ENCODE results near the gene DNASE2.

The DNASE2 gene

DNA sequence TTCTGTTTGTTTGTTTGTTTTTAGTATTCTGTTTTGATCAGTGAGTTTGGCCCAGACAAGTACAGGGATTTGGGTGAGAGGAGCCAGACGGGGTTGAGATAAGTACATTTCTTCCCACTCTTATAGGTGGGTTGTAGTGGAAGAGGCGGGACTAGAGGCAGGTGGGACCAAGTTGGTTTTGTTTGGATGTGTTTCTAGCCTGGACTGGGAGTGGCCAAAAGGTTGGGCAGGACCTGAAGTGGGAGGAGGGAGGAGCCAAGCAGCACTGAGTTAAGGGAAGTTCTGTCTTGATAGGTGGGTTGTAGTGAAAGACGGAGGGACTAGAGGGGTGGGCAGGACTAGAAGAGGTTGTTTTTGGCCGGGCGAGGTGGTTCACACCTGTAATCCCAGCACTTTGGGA, 9.0 kb downstream of the DNASE2 start:
- no peak overlapping the region for H3K27ac ChIP-seq (ENCODE audit: low read depth, low read length)
- WGBS: 91% methylated on average over 5 of the region's 5 CpGs
- H3K9me3 ChIP-seq (ENCODE audit: insufficient read depth, low read depth, low read length): no peaks in the 10 kb centered on the region
- peaks cover under 1% of the 10 kb centered on the region; the same call in 1 of the 2 replicates for H3K4me1 ChIP-seq (ENCODE audit: insufficient read depth, low read length)
- no peak overlapping the region for H3K4me3 ChIP-seq (ENCODE audit: low read length)
- no peaks in the 10 kb centered on the region for H3K27me3 ChIP-seq (ENCODE audit: insufficient read depth, low read length)
- no peak overlapping the region for H3K9ac ChIP-seq (ENCODE audit: low read depth, low read length)
- H3K36me3 ChIP-seq (ENCODE audit: insufficient read depth, low read length): peaks cover 15% of the 10 kb centered on the region; the same call in 1 of the 2 replicates

DNA sequence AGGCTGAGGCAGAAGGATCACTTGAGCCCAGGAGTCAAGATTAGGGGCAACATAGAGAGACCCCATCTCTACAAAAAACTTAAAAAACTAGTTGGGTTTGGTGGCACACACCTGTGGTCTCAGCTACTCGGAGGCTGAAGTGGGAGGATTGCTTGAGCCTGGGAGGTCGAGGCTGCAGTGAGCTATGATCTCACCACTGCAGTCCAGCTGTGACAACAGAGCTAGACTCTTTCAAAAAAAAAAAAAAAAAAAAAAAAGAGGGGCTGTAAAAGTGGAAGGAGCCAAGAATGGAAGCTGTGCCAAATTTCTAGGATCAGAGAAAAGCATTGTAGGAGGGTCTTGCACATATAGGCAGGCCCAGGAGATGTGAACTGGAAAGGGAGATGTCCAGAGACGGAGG, 9.6 kb downstream of the DNASE2 start:
- H3K9me3 ChIP-seq (ENCODE audit: insufficient read depth, low read depth, low read length): no peaks in the 10 kb centered on the region
- H3K9ac ChIP-seq (ENCODE audit: low read depth, low read length): no peak overlapping the region
- H3K4me1 ChIP-seq (ENCODE audit: insufficient read depth, low read length): peaks cover 4% of the 10 kb centered on the region
- H3K27ac ChIP-seq (ENCODE audit: low read depth, low read length): no peak overlapping the region
- WGBS: 85% methylated on average over 3 of the region's 3 CpGs
- H3K27me3 ChIP-seq (ENCODE audit: insufficient read depth, low read length): no peaks in the 10 kb centered on the region
- peaks cover 15% of the 10 kb centered on the region; the same call in 1 of the 2 replicates for H3K36me3 ChIP-seq (ENCODE audit: insufficient read depth, low read length)
- no peak overlapping the region for H3K4me3 ChIP-seq (ENCODE audit: low read length)

DNA sequence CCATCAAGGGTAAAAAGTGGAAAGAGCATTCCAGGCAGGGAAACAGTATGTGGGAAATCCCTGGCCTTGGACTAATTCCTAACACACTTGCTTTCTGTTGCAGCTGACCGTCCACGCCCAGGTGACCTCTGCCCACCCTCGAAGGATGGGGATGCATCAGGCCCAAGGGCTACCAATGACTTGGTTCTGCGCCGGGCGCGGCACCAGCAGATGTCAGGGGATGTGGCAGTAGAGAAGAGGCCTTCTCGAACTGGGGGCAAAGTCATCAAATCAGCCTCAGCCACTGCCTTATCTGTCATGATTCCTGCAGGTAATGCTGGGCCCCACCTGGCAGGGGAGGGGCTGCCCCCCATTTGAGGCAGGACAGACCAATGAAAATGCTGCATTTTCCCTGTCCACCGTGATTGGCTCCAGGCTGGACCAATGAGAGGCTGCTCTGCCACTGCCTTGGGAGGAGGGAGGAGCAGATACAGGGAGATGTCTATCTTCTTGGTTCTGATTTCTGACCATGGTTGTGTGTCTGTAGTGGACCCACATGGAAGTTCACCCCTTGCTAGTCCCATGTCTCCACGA, 12.6 kb downstream of the DNASE2 start:
- H3K36me3 ChIP-seq (ENCODE audit: insufficient read depth, low read length): peaks cover 11% of the 10 kb centered on the region; the same call in 1 of the 2 replicates

DNA sequence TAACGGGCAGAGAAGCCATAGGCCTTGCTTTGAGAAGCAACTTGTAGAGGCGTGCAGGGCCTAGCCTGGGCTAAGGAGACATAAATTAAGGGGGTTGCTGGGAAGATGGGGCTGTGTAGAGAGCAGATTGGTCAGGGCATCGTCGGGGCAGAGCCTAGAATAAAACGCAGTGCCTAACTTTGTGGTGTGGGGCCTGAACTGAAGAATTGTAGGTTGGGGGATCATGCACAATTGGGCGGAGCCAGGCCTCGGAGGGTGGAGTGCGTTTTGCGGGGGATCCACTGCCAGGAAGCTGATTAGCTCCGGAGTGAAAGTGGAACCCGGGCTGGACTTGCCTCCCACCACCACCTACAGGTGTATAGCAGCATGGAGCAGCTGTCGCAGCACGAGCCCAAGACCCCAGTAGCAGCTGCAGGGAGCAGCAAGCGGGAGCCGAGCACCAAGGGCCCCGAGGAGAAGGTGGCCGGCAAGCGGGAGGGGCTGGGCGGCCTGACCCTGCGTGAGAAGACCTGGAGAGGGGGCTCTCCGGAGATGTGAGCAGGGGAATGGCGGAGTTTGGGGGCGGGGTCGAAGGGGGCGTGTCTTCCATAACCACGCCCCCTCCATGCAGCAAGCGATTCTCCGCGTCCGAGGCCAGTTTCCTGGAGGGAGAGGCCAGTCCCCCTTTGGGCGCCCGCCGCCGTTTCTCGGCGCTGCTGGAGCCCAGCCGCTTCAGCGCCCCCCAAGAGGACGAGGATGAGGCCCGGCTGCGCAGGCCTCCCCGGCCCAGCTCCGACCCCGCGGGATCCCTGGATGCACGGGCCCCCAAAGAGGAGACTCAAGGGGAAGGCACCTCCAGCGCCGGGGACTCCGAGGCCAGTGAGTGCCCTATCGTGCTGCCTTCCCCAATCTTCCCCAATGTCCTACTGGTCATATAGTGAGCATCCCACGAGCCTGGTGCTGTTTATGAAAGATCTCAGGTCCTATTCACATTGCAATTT, 13.8 kb downstream of the DNASE2 start:
- H3K36me3 ChIP-seq (ENCODE audit: insufficient read depth, low read length): peaks cover 9% of the 10 kb centered on the region; the same call in 1 of the 2 replicates
- H3K9me3 ChIP-seq (ENCODE audit: insufficient read depth, low read depth, low read length): no peaks in the 10 kb centered on the region
- WGBS: 10% methylated on average over 51 of the region's 51 CpGs
- H3K4me3 ChIP-seq (ENCODE audit: low read length): peak overlapping the region; percentile 65
- no peaks in the 10 kb centered on the region for H3K27me3 ChIP-seq (ENCODE audit: insufficient read depth, low read length)
- H3K4me1 ChIP-seq (ENCODE audit: insufficient read depth, low read length): peaks cover 7% of the 10 kb centered on the region
- peak overlapping the region; percentile 52; the same call in 1 of the 2 replicates for H3K27ac ChIP-seq (ENCODE audit: low read depth, low read length)
- peak overlapping the region; percentile 56 for H3K9ac ChIP-seq (ENCODE audit: low read depth, low read length)

More for the DNA sequence above, 12.6 kb downstream of the DNASE2 start:
- Histone ChIP-seq H3K27ac (ENCODE audit: low read depth, low read length) (no peak overlapping the region), H3K4me1 (ENCODE audit: insufficient read depth, low read length) (peaks cover 7% of the 10 kb centered on the region), H3K9me3 (ENCODE audit: insufficient read depth, low read depth, low read length) (no peaks in the 10 kb centered on the region), H3K9ac (ENCODE audit: low read depth, low read length) (no peak overlapping the region), H3K27me3 (ENCODE audit: insufficient read depth, low read length) (no peaks in the 10 kb centered on the region), H3K4me3 (ENCODE audit: low read length) (no peak overlapping the region)
- WGBS: 94% methylated on average over 10 of the region's 10 CpGs

DNA sequence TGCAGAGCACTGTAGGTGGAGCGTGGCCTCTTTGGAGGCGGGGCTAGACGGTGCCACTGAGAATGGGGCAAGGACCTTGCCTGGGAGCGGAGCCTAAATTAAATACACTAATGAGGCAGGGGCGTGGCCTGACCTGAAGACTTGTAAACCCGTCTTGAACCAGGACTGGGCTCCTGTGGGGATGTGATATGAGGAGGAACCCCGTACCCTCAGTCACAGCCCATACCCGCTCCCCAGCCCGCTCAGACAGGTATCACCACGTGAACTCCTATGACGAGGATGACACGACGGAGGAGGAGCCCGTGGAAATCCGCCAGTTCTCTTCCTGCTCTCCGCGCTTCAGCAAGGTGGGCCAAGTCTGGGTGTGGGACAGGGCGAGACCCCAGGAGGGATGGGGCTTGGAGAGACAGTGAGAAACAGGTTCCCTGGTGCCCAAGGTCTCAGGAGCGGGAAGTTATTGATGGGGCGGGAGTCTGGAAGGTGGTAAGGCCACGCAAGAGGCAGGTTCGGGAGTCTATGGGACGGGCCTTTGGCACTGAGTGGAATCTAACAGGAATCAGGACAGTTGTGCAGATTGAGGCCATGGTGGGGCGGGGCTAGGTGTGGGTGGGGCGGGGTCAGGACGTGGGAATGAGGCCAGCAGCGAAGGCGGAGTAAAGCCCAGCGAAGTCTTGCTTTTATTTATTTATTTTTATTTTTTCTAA, 14.7 kb downstream of the DNASE2 start:
- peak overlapping the region; percentile 65; the same call in 1 of the 2 replicates for H3K4me3 ChIP-seq (ENCODE audit: low read length)
- H3K27me3 ChIP-seq (ENCODE audit: insufficient read depth, low read length): no peaks in the 10 kb centered on the region
- H3K36me3 ChIP-seq (ENCODE audit: insufficient read depth, low read length): peaks cover 6% of the 10 kb centered on the region; the same call in 1 of the 2 replicates
- 89% methylated on average over 24 of the region's 29 CpGs for WGBS
- peaks cover 7% of the 10 kb centered on the region for H3K4me1 ChIP-seq (ENCODE audit: insufficient read depth, low read length)
- no peak overlapping the region for H3K9ac ChIP-seq (ENCODE audit: low read depth, low read length)
- no peak overlapping the region; the same call in 1 of the 2 replicates for H3K27ac ChIP-seq (ENCODE audit: low read depth, low read length)
- no peaks in the 10 kb centered on the region for H3K9me3 ChIP-seq (ENCODE audit: insufficient read depth, low read depth, low read length)

DNA sequence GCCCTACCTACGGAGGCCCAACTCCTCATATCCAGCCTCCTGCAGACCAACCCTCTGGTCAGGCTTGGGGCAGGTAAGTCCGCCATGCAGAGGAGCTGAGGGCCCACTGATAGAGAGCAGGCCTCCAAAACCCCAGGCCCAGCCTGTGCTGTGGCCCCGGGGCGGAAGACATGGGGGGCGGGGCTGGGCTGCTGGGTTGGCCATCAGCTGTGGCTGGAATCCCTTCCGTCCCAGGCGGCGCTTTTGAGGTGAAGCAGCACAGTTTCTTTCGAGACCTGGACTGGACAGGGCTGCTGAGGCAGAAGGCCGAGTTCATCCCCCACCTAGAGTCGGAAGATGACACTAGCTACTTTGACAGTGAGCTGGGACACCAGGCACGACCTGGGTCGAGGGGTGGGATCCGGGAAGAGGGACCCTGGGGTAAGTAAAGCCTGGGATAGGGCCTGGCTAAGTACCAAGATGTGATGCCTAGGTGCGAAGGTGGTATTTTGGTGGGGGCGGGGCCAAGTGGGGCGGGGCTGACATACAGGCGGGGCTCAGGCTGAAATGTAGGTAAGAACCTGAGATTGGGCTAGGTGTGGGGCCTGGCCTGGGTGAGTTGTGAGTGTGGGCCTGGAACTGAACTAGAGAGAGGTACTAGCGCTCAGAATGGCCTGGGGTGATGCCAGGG, 15.4 kb downstream of the DNASE2 start:
- no peak overlapping the region; the same call in 1 of the 2 replicates for H3K27ac ChIP-seq (ENCODE audit: low read depth, low read length)
- WGBS: 69% methylated on average over 19 of the region's 19 CpGs
- peaks cover 5% of the 10 kb centered on the region; the same call in 1 of the 2 replicates for H3K36me3 ChIP-seq (ENCODE audit: insufficient read depth, low read length)
- no peak overlapping the region for H3K9ac ChIP-seq (ENCODE audit: low read depth, low read length)
- no peaks in the 10 kb centered on the region for H3K9me3 ChIP-seq (ENCODE audit: insufficient read depth, low read depth, low read length)
- peaks cover 7% of the 10 kb centered on the region for H3K4me1 ChIP-seq (ENCODE audit: insufficient read depth, low read length)
- H3K27me3 ChIP-seq (ENCODE audit: insufficient read depth, low read length): no peaks in the 10 kb centered on the region
- no peak overlapping the region for H3K4me3 ChIP-seq (ENCODE audit: low read length)

DNA sequence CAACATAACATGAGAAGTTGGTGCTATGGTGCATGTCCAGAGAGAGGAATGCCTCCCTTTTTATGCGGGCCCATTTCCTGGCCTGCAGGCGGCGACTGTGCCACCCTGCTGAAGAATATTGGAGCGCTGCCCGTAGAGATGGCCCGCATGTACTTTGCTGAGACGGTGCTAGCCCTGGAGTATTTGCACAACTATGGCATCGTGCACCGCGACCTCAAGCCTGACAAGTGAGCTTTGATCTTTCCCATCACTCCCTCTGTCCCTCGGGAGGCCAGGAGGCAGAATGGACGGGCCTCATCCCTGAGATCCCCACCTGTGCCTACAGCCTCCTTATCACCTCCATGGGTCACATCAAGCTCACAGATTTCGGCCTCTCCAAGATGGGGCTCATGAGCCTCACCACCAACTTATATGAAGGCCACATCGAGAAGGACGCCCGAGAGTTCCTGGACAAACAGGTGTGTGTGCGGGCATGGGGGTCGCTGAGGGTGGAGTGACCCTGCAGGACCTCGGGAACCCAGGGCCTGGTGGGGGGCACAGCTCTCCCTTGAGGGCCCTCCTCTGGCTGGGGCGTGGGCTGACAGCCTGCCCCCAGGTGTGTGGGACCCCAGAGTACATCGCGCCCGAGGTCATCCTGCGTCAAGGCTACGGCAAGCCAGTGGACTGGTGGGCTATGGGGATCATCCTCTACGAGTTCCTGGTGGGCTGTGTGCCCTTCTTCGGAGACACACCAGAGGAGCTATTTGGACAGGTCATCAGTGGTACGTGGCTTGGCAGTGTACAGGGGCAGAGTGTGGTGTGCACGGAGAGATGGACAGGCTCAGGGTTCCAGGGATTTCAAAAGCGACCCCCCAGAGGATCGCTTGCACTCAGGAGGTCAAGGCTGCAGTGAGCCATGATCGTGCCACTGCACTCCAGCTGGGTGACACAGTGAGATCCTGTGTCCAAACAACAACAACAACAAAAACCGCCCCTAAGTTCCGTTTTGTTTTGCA, 16.2 kb downstream of the DNASE2 start:
- no peak overlapping the region for H3K27ac ChIP-seq (ENCODE audit: low read depth, low read length)
- H3K4me1 ChIP-seq (ENCODE audit: insufficient read depth, low read length): peaks cover 7% of the 10 kb centered on the region
- 84% methylated on average over 34 of the region's 34 CpGs for WGBS
- no peaks in the 10 kb centered on the region for H3K27me3 ChIP-seq (ENCODE audit: insufficient read depth, low read length)
- no peak overlapping the region for H3K4me3 ChIP-seq (ENCODE audit: low read length)
- H3K9ac ChIP-seq (ENCODE audit: low read depth, low read length): no peak overlapping the region
- H3K36me3 ChIP-seq (ENCODE audit: insufficient read depth, low read length): peaks cover 8% of the 10 kb centered on the region; the same call in 1 of the 2 replicates
- H3K9me3 ChIP-seq (ENCODE audit: insufficient read depth, low read depth, low read length): no peaks in the 10 kb centered on the region

DNA sequence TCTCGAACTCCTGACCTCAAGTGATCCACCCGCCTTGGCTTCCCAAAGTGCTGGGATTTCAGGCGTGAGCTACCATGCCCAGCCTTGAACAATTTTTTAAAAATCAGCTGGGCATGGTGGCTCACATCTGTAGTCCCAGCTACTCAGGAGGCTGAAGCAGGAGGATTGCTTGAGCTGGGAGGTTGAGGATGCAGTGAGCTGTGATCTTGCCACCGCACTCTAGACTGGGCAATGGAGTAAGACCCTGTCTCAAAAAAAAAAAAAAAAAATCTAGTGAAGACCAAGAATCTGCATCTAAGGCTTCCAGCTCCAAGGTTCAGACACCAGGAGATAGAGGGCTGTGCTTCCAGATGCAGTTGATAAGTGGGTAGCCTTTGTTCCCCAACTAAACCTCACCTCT, 17.1 kb downstream of the DNASE2 start:
- no peak overlapping the region for H3K9ac ChIP-seq (ENCODE audit: low read depth, low read length)
- WGBS: 88% methylated on average over 4 of the region's 4 CpGs
- H3K27me3 ChIP-seq (ENCODE audit: insufficient read depth, low read length): no peaks in the 10 kb centered on the region

DNA sequence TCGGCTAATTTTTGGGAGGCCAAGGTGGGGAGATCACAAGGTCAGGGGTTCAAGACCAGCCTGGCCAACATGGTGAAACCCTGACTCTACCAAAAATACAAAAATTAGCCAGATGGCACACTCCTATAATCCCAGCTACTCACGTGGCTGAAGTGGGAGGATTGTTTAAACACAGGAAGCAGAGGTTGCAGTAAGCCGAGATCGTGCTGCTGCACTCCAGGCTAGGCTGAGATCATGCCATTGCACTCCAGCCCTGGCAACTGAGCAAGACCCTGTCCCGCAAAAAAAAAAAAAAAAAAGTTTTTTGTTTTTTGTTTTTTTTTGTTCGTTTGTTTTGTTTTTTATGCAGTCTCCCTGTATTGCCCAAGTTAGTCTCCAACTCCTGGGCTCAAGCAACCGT, 21.7 kb downstream of the DNASE2 start:
- Histone ChIP-seq H3K4me1 (ENCODE audit: insufficient read depth, low read length) (no peaks in the 10 kb centered on the region), H3K9ac (ENCODE audit: low read depth, low read length) (no peak overlapping the region), H3K27me3 (ENCODE audit: insufficient read depth, low read length) (no peaks in the 10 kb centered on the region), H3K36me3 (ENCODE audit: insufficient read depth, low read length) (peaks cover 18% of the 10 kb centered on the region), H3K9me3 (ENCODE audit: insufficient read depth, low read depth, low read length) (no peaks in the 10 kb centered on the region), H3K27ac (ENCODE audit: low read depth, low read length) (no peak overlapping the region), H3K4me3 (ENCODE audit: low read length) (no peak overlapping the region)
- 91% methylated on average over 7 of the region's 7 CpGs for WGBS

More for the DNA sequence above, 17.1 kb downstream of the DNASE2 start:
- Histone ChIP-seq H3K9me3 (ENCODE audit: insufficient read depth, low read depth, low read length) (no peaks in the 10 kb centered on the region), H3K36me3 (ENCODE audit: insufficient read depth, low read length) (peaks cover 9% of the 10 kb centered on the region; the same call in 1 of the 2 replicates), H3K4me1 (ENCODE audit: insufficient read depth, low read length) (peaks cover 7% of the 10 kb centered on the region), H3K27ac (ENCODE audit: low read depth, low read length) (no peak overlapping the region), H3K4me3 (ENCODE audit: low read length) (no peak overlapping the region)
